SH-SY5Y (cell line): ENCODE data around the gene GGTLC2.

ENCODE experiments used
- GATA2 ChIP-seq: IDR thresholded peaks from 2 replicates; pipeline ENCODE4 v1.6.1; 2011; ENCODE audit warnings: mild to moderate bottlenecking, low read depth, low read length
- GATA3 ChIP-seq: IDR thresholded peaks from 2 replicates; pipeline ENCODE4 v1.6.1; 2011; ENCODE audit warnings: low read depth, mild to moderate bottlenecking, low read length, moderate library complexity

DNA sequence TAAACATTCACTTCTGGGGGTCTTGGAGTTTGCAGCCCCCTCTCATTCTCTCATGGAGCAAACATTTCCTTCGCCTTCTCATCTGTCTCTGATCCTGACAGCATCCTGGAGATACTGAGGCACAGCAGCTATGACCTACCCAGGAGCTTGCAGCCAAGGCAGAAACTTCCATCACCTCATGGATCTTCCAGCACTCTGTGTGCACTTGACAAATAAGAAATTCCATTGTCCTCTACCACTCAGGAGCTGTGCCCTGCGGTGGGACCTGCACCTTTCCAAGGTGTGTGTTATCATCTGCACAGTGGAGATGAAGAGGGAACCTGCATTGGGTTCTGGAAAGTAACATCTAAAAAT is 49.1 kb downstream of the GGTLC2 start:
- no peak for TF ChIP-seq GATA3
- no peak for TF ChIP-seq GATA2
